ENCODE data around the gene SLCO1B3. TPM values are rescaled to one million over a fixed set of nuclear protein-coding genes. Genes with fewer than 3 reads are reported as not detected.

SLCO1B3 gene
- total and polyA plus RNA-seq, 2 of the 8 experiments (the other 6 are each of a cell fraction or from before 2014, with no cell fraction given) = not detected

GRCh38 chr12:20868277-20868676 is 57.8 kb downstream of the SLCO1B3 start:
- FAIRE-seq = no peak
- Histone ChIP-seq H4K8ac (ENCODE audit: extremely low read depth, insufficient read depth, low read length) (no peak overlapping the region), H3K4me3 (ENCODE audit: extremely low read depth in 1 of 4, insufficient read depth in 2 of 4, low read depth in 3 of 4, low read length in 4 of 4) (no peak overlapping the region), H2BK15ac (ENCODE audit: low read length) (no peak overlapping the region), H3K23me2 (ENCODE audit: low read depth, low read length) (no peaks in the 10 kb centered on the region), H3K56ac (replicated peaks; ENCODE audit: insufficient read length, low read depth, low read length) (no peak overlapping the region), H2AFZ (ENCODE audit: low read length) (no peak overlapping the region), H3K79me1 (ENCODE audit: low read depth, low read length) (no peaks in the 10 kb centered on the region), H3K14ac (ENCODE audit: insufficient read length) (no peak overlapping the region), H2AK5ac (ENCODE audit: low read depth, low read length) (no peak overlapping the region), H4K91ac (replicated peaks; ENCODE audit: insufficient read length, low read length) (no peak overlapping the region), H3K27me3 (replicated peaks in 1 of 4; ENCODE audit: control insufficient read depth in 3 of 4, extremely low read depth in 1 of 4, insufficient read depth in 3 of 4, low read length in 3 of 4) (no peaks in the 10 kb centered on the region), H4K20me1 (replicated peaks in 1 of 2; ENCODE audit: control insufficient read depth in 1 of 2, insufficient read depth in 2 of 2, low read length in 2 of 2) (no peaks in the 10 kb centered on the region), H3K9me3 (ENCODE audit: insufficient read depth in 2 of 2, low read depth in 1 of 2, low read length in 1 of 2) (no peaks in the 10 kb centered on the region), H3K4me2 (ENCODE audit: insufficient read depth in 1 of 2, low read depth in 2 of 2, low read length in 2 of 2) (no peak overlapping the region), H3K4ac (replicated peaks; ENCODE audit: insufficient read length, low read depth, low read length) (no peak overlapping the region), H2BK20ac (ENCODE audit: low read length) (no peak overlapping the region), H3K36me3 (ENCODE audit: control insufficient read depth in 2 of 4, insufficient read depth in 4 of 4, low read length in 3 of 4) (no peaks in the 10 kb centered on the region), H3K18ac (ENCODE audit: extremely low read depth, low read length) (no peak overlapping the region), H2BK120ac (replicated peaks; ENCODE audit: low read depth, low read length) (no peak overlapping the region), H4K5ac (ENCODE audit: insufficient read length, low read depth, low read length) (no peak overlapping the region), H2BK12ac (ENCODE audit: low read depth, low read length) (no peak overlapping the region), H3K4me1 (replicated peaks in 1 of 4; ENCODE audit: control insufficient read depth in 3 of 4, insufficient read depth in 4 of 4, low read length in 3 of 4) (no peaks in the 10 kb centered on the region), H3K23ac (ENCODE audit: insufficient read length) (no peak overlapping the region), H3K27ac (ENCODE audit: low read depth, low read length) (no peak overlapping the region), H2BK5ac (ENCODE audit: low read depth, low read length) (no peak overlapping the region), H3K79me2 (ENCODE audit: control insufficient read depth in 1 of 2, insufficient read depth in 2 of 2, low read length in 2 of 2) (no peaks in the 10 kb centered on the region), H3K9ac (replicated peaks in 1 of 4; ENCODE audit: extremely low read depth in 1 of 4, low read depth in 3 of 4, low read length in 3 of 4) (no peak overlapping the region)
- POLR2A ChIA-PET (ENCODE audit: partially characterized antibody) = no interaction called here
- 92% methylated on average over 2 of the region's 2 CpGs; no CpG with 5 or more reads in 1 of the 2 experiments for WGBS, 2 experiments (ENCODE audit: extremely low coverage in 1 of 2, insufficient coverage in 1 of 2, insufficient read length in 1 of 2, insufficient replicate concordance in 2 of 2, low coverage in 1 of 2, low lambda C conversion rate in 2 of 2, missing lambda C conversion rate in 1 of 2)
- TF ChIP-seq TEAD4 (IDR thresholded peaks at IDR 0.05; ENCODE audit: low read depth, low read length) (no peak), POLR2AphosphoS5 (IDR thresholded peaks at IDR 0.05; ENCODE audit: low read depth, low read length) (no peak), MAX (IDR thresholded peaks at IDR 0.05) (no peak), ATF2 (IDR thresholded peaks at IDR 0.05; ENCODE audit: low read length) (no peak), CEBPB (IDR thresholded peaks at IDR 0.05; ENCODE audit: low read depth, low read length) (no peak), CREB1 (IDR thresholded peaks at IDR 0.05) (no peak)
- DNase-seq (ENCODE audit: low read depth in 1 of 2, low spot score in 2 of 2) = no peak
- CTCF ChIA-PET (ENCODE audit: partially characterized antibody) = no interaction called here

Data from H1 (cell line).